ENCODE results near the gene TET3.

DNA sequence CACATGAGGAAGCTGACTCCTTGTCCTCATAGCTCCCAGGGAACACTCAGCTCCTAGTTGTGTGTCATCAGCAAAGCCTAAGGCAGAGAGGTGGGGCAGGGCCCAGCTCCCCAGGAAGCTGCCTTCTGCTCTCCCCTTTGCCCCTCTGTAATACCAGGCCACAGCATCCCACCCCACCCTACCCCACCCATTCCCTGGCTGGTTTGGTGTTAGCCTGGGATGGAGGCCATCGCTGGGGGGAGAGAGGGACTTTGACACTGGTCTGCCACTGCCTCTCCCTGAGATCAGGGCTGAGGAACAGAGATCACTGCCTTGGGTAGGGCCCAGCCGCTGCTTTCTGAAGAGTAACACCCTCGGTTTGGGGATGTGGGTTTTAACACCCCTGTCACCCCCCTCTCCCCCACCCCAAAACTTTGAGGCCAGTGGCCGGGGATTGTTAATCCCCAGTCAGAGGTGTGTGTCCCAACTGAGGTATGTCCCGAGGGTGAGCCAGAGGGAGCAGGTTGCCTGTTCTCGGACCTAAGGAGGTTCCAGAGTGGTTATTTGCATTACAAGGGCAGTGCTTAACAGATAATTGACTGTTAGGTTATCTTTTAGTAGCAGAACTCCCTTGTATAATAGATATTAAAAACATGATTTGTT, 41.4 kb downstream of the TET3 start:
- TF ChIP-seq, protein P1, sequence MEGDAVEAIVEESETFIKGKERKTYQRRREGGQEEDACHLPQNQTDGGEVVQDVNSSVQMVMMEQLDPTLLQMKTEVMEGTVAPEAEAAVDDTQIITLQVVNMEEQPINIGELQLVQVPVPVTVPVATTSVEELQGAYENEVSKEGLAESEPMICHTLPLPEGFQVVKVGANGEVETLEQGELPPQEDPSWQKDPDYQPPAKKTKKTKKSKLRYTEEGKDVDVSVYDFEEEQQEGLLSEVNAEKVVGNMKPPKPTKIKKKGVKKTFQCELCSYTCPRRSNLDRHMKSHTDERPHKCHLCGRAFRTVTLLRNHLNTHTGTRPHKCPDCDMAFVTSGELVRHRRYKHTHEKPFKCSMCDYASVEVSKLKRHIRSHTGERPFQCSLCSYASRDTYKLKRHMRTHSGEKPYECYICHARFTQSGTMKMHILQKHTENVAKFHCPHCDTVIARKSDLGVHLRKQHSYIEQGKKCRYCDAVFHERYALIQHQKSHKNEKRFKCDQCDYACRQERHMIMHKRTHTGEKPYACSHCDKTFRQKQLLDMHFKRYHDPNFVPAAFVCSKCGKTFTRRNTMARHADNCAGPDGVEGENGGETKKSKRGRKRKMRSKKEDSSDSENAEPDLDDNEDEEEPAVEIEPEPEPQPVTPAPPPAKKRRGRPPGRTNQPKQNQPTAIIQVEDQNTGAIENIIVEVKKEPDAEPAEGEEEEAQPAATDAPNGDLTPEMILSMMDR (IDR thresholded peaks at IDR 0.05) = no peak
- TF ChIP-seq POLR2A (IDR thresholded peaks at IDR 0.05) = peak in 1 of 2 donors; percentile 20
